Measurements from ENCODE around the gene SERPINA12.
A peak's percentile ranks its signal among the peaks of the same experiment; 100 is the strongest.

SERPINA12 gene, protein sequence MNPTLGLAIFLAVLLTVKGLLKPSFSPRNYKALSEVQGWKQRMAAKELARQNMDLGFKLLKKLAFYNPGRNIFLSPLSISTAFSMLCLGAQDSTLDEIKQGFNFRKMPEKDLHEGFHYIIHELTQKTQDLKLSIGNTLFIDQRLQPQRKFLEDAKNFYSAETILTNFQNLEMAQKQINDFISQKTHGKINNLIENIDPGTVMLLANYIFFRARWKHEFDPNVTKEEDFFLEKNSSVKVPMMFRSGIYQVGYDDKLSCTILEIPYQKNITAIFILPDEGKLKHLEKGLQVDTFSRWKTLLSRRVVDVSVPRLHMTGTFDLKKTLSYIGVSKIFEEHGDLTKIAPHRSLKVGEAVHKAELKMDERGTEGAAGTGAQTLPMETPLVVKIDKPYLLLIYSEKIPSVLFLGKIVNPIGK

GRCh38 chr14:94509356-94509755 is at the start of gene SERPINA12:
SERPINA12 (minus strand) TSS chr14:94509469; CDS start chr14:94498397, 11,072 bp downstream.
- H3K27ac ChIP-seq, result 0 out of 2 replicates have a peak within 1 kb of the TSS, but pooled peaks have one; percentile 14
- DNase-seq (ENCODE audit: low spot score), result no peak
- TF ChIP-seq, protein P1, sequence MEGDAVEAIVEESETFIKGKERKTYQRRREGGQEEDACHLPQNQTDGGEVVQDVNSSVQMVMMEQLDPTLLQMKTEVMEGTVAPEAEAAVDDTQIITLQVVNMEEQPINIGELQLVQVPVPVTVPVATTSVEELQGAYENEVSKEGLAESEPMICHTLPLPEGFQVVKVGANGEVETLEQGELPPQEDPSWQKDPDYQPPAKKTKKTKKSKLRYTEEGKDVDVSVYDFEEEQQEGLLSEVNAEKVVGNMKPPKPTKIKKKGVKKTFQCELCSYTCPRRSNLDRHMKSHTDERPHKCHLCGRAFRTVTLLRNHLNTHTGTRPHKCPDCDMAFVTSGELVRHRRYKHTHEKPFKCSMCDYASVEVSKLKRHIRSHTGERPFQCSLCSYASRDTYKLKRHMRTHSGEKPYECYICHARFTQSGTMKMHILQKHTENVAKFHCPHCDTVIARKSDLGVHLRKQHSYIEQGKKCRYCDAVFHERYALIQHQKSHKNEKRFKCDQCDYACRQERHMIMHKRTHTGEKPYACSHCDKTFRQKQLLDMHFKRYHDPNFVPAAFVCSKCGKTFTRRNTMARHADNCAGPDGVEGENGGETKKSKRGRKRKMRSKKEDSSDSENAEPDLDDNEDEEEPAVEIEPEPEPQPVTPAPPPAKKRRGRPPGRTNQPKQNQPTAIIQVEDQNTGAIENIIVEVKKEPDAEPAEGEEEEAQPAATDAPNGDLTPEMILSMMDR (conservative IDR thresholded peaks at IDR 0.05; ENCODE audit: low read depth), result no peak
- POLR2A ChIA-PET (ENCODE audit: low non-redundant PET), result no interaction called here
- CTCF ChIA-PET, result interaction anchor here (3.7 kb wide), 1 partner anchor 23 kb away, joined by 14 read pairs; no protein-coding TSS in a partner anchor

- ChIA-PET POLR2A (ENCODE audit: low non-redundant PET) (no interaction called here), CTCF (no interaction called here)
- H3K27ac ChIP-seq, result no peak overlapping the region
- TF ChIP-seq, protein P1 (conservative IDR thresholded peaks at IDR 0.05; ENCODE audit: low read depth), result no peak
- no peak for DNase-seq (ENCODE audit: low spot score)
Observed at GRCh38 chr14:94558842-94559241, 49.6 kb upstream of the SERPINA12 start.

DNA sequence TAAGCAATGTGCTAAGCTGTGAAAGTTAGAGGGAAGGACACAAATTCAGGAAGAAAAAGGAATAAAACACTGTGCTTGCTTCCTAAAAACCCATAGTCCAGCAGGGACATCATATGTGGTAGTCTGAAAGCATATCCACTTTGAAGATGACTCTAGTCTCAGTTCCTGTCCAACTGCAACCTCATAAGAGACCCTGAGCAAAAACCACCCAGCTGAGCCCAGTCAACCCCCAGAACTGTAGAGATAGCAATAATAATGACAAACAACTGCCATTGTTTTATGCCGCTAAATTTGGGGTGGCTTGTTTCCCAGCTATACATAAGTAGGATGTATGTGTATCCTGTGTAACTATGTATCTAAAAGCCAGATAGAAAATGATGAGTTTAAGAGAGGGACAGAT is 48.1 kb upstream of the SERPINA12 start:
- DNase-seq (ENCODE audit: low spot score), result no peak
- POLR2A ChIA-PET (ENCODE audit: low non-redundant PET), result no interaction called here
- H3K27ac ChIP-seq, result no peak overlapping the region
- TF ChIP-seq, protein P1 (conservative IDR thresholded peaks at IDR 0.05; ENCODE audit: low read depth), result no peak
- CTCF ChIA-PET, result no interaction called here

DNA sequence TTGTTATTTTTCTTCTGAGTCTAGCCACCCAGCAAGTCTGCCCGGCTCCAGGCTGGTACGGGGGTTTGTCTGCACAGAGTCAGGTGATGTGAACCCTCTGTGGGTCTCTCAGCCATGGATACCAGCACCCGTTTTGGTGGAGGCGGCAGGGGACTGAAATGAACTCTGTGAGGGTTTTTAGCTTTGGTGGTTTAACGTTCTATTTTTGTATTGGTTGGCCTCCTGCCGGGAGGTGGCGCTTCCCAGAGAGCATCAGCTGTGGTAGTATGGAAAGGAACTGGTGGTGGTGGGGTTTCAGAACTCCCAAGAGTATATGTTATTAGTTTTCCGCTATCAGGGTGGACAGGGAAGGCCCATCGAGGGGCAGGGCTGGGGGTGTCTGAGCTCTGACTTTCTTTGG is 46.7 kb upstream of the SERPINA12 start:
- POLR2A ChIA-PET (ENCODE audit: low non-redundant PET), result no interaction called here
- no peak overlapping the region for H3K27ac ChIP-seq
- TF ChIP-seq, protein P1 (conservative IDR thresholded peaks at IDR 0.05; ENCODE audit: low read depth), result no peak
- CTCF ChIA-PET, result no interaction called here
- DNase-seq (ENCODE audit: low spot score), result no peak

DNA sequence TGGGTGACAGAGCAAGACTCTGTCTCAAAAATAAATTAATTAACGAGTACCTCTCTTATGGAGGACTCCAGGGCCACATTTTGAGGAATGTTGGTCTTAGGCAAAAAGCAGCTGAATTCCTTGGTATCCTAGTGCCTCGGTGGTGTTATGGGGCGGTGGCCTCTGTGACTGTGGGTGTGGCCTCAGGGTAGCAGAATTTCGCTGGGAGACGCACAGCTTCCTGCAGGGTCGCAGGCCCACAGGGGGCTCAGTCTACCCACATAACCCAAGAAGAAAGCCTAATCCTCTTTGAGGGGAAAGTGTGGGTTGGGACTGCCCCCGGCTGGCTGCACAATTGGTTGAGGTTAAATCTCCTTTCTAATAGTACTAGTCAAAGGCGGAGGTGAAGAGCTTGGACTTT is 40.8 kb upstream of the SERPINA12 start:
- TF ChIP-seq, protein P1 (conservative IDR thresholded peaks at IDR 0.05; ENCODE audit: low read depth), result no peak
- POLR2A ChIA-PET (ENCODE audit: low non-redundant PET), result no interaction called here
- no peak overlapping the region for H3K27ac ChIP-seq
- no peak for DNase-seq (ENCODE audit: low spot score)
- CTCF ChIA-PET, result interaction anchor here (0.7 to 1.3 kb wide), 3 partner anchors 11 to 79 kb away, joined by 3 to 12 read pairs (median 3); no protein-coding TSS in a partner anchor

GRCh38 chr14:94548999-94549985 is 40.0 kb upstream of the SERPINA12 start:
- ChIA-PET POLR2A (ENCODE audit: low non-redundant PET) (no interaction called here), CTCF (interaction anchor here (0.6 to 1.4 kb wide), 18 partner anchors 10 to 1597 kb away, joined by 3 to 17 read pairs (median 3); no protein-coding TSS in a partner anchor)
- DNase-seq (ENCODE audit: low spot score), result peak; percentile 58
- H3K27ac ChIP-seq, result no peak overlapping the region
- TF ChIP-seq, protein P1 (conservative IDR thresholded peaks at IDR 0.05; ENCODE audit: low read depth), result peak; percentile 93
